Neuronal stem cell (in vitro differentiated cells): ENCODE data around the gene ZNF26.

Experiments used
- DNase-seq: peaks from one replicate; pipeline ENCODE4 v3.0.0-alpha.2; 2013; ENCODE audit warnings: low spot score
- H2AFZ ChIP-seq: one replicate; pipeline ENCODE4 v1.6.1; 2013; ENCODE audit warnings: mild to moderate bottlenecking, low read length, inconsistent platforms
- H2AK5ac ChIP-seq: 2 replicates; pipeline ENCODE4 v1.6.1; 2013; ENCODE audit warnings: low read depth, mild to moderate bottlenecking, inconsistent platforms, low read length, moderate library complexity, mixed read lengths
- H2BK120ac ChIP-seq: 2 replicates; pipeline ENCODE4 v1.6.1; 2013; ENCODE audit warnings: low read depth, mild to moderate bottlenecking, inconsistent platforms, low read length, moderate library complexity, mixed read lengths
- H2BK12ac ChIP-seq: one replicate; pipeline ENCODE4 v1.6.1; 2013; ENCODE audit warnings: low read length, inconsistent platforms
- H2BK15ac ChIP-seq: 2 replicates; pipeline ENCODE4 v1.6.1; 2013; ENCODE audit warnings: mild to moderate bottlenecking, low read length, inconsistent platforms, mixed read lengths
- H2BK5ac ChIP-seq: one replicate; pipeline ENCODE4 v1.6.1; 2013; ENCODE audit warnings: inconsistent platforms, mild to moderate bottlenecking, low read length, moderate library complexity
- H3K14ac ChIP-seq: one replicate; pipeline ENCODE4 v1.6.1; 2013; ENCODE audit warnings: low read length, inconsistent platforms
- H3K18ac ChIP-seq: 2 replicates; pipeline ENCODE4 v1.6.1; 2013; ENCODE audit warnings: low read length, inconsistent platforms
- H3K23ac ChIP-seq: 2 replicates; pipeline ENCODE4 v1.6.1; 2013; ENCODE audit warnings: low read depth, mild to moderate bottlenecking, mixed read lengths, low read length, inconsistent platforms; ENCODE audit not compliant: poor library complexity
- H3K27ac ChIP-seq: replicated peaks from 3 replicates; pipeline ENCODE4 v1.5.1; 2013; ENCODE audit warnings: low read length, inconsistent platforms
- H3K27me3 ChIP-seq, 3 experiments: 2 replicates each; pipeline ENCODE4 v1.6.1; 2013; ENCODE audit warnings: low read length in 3 of 3, mild to moderate bottlenecking in 2 of 3, inconsistent platforms in 1 of 3, low read depth in 1 of 3, mixed read lengths in 1 of 3, moderate library complexity in 1 of 3; ENCODE audit not compliant: control insufficient read depth in 3 of 3, insufficient read depth in 3 of 3
- H3K36me3 ChIP-seq, 2 donors: replicated peaks in 1 of 2; 2 replicates each; pipeline ENCODE4 v1.6.1; 2013; ENCODE audit warnings: low read length in 2 of 2; ENCODE audit not compliant: control insufficient read depth in 2 of 2, insufficient read depth in 2 of 2
- H3K4ac ChIP-seq: 2 replicates; pipeline ENCODE4 v1.6.1; 2013; ENCODE audit warnings: inconsistent platforms, mild to moderate bottlenecking, low read length, moderate library complexity
- H3K4me1 ChIP-seq, 2 donors: 1 replicate in 1 of 2; 2 replicates in 1 of 2; pipeline ENCODE4 v1.6.1; 2013; ENCODE audit warnings: low read length in 2 of 2, low read depth in 1 of 2; ENCODE audit not compliant: control insufficient read depth in 2 of 2, insufficient read depth in 1 of 2
- H3K4me2 ChIP-seq: one replicate; pipeline ENCODE4 v1.6.1; 2013; ENCODE audit warnings: mild to moderate bottlenecking, low read length, inconsistent platforms; ENCODE audit not compliant: insufficient read depth, poor library complexity, severe bottlenecking
- H3K4me3 ChIP-seq, 2 donors: 2 replicates each; pipeline ENCODE4 v1.5.1; 2013; ENCODE audit warnings: low read length in 2 of 2, mild to moderate bottlenecking in 2 of 2, inconsistent platforms in 1 of 2, moderate library complexity in 1 of 2
- H3K79me1 ChIP-seq: one replicate; pipeline ENCODE4 v1.6.1; 2013; ENCODE audit warnings: low read depth, mild to moderate bottlenecking, inconsistent platforms, low read length, moderate library complexity
- H3K9ac ChIP-seq: one replicate; pipeline ENCODE4 v1.6.1; 2013; ENCODE audit warnings: mild to moderate bottlenecking, low read depth, low read length, inconsistent platforms; ENCODE audit not compliant: poor library complexity
- H3K9me3 ChIP-seq, 2 donors: replicated peaks in 1 of 2; 2 replicates each; pipeline versions ENCODE3 to v1.6.1; 2013; ENCODE audit warnings: low read length in 2 of 2, mild to moderate bottlenecking in 2 of 2, inconsistent platforms in 1 of 2, low read depth in 1 of 2, mixed read lengths in 1 of 2, moderate library complexity in 1 of 2; ENCODE audit not compliant: control insufficient read depth in 2 of 2, insufficient read depth in 1 of 2
- H4K8ac ChIP-seq: one replicate; pipeline ENCODE4 v1.6.1; 2013; ENCODE audit warnings: low read depth, mild to moderate bottlenecking, inconsistent platforms, low read length, moderate library complexity
- H4K91ac ChIP-seq: one replicate; pipeline ENCODE4 v1.6.1; 2013; ENCODE audit warnings: low read length, low read depth, mild to moderate bottlenecking, inconsistent platforms; ENCODE audit not compliant: poor library complexity
- WGBS, 2 donors: extraction: QIAGEN DNeasy Blood & Tissue Kit; methylation state at CpG; one replicate each; pipeline ENCODE4 v1.1.7; 2013; ENCODE audit warnings: missing lambda C conversion rate in 2 of 2, mixed read lengths in 1 of 2; ENCODE audit not compliant: insufficient read length in 2 of 2, insufficient replicate concordance in 1 of 2; ENCODE audit errors: extremely low coverage in 2 of 2; 5-methylcytosine and 5-hydroxymethylcytosine counted together

The ZNF26 gene

DNA sequence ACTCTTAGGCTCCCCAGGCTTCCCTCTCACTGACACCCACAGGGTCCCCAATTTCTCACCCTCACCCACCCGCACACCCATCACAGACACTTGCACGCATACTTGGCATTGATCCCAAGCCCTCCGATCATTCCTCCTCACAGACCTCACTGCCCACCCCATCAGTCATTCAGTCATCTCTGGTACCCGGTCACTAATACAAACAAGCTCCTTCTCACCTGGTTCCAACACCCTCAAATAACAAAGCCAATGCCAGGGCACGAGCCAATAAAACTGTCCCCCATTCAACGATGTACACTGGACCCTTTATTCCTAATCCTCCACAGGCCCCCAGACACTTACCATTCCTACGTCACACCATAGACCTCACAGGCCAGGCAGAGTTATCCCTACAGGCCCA lies 32.4 kb upstream of the ZNF26 start:
- Histone ChIP-seq H3K4me3 (no peak overlapping the region), H3K4me2 (no peak overlapping the region), H3K27me3 (no peaks in the 10 kb centered on the region), H3K9ac (no peak overlapping the region), H3K18ac (no peak overlapping the region), H2BK15ac (no peak overlapping the region), H3K9me3 (peaks cover 38 to 71% of the 10 kb centered on the region in 2 donors), H3K4ac (no peak overlapping the region), H2BK12ac (no peak overlapping the region), H2AFZ (no peak overlapping the region), H2BK5ac (no peak overlapping the region), H3K36me3 (peaks cover 12 to 16% of the 10 kb centered on the region in 2 donors), H3K23ac (no peak overlapping the region), H2AK5ac (no peak overlapping the region), H4K91ac (no peak overlapping the region), H4K8ac (no peak overlapping the region), H3K79me1 (peaks cover 14% of the 10 kb centered on the region), H3K4me1 (peaks cover 0 to 6% of the 10 kb centered on the region in 2 donors), H2BK120ac (no peak overlapping the region), H3K14ac (no peak overlapping the region), H3K27ac (no peak overlapping the region)
- DNase-seq = no peak
- no CpG with 5 or more reads among the region's 7 CpGs for WGBS, 2 donors

DNA sequence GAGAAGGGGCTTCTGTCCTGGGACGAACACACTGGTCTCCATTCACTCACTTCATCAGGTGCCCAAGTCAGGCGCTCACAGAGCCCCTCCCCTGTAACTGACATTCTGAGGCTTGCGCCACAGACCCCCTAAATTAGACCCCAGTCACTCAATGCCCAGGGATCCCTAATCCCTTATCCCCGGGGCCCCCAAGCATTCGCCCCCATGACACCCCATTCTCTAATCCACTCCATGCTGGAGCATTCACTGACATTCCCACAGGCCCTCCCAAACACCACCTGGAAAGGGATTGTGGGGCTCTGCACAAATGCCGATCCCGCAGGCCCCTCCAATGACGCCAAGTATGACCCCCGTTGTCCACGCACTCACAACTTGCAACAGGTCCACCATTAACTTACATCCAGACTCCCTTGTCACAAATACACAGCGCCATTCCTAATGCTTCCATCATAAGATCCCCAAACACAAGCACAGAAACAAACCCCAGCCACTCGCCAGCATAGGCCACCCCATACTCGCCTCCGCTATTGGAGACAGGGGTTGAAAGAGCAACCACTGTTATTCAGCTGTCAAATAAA lies 31.6 kb upstream of the ZNF26 start:
- H3K4me3 ChIP-seq = peak overlapping the region in 1 of 2 donors; percentile 60
- peaks cover 12% of the 10 kb centered on the region for H3K79me1 ChIP-seq
- no peak overlapping the region for H3K23ac ChIP-seq
- H3K36me3 ChIP-seq = peaks cover 8 to 12% of the 10 kb centered on the region in 2 donors
- no peak overlapping the region for H2AFZ ChIP-seq
- H4K8ac ChIP-seq = no peak overlapping the region
- no peaks in the 10 kb centered on the region for H3K27me3 ChIP-seq
- H3K18ac ChIP-seq = no peak overlapping the region
- peaks cover 36 to 64% of the 10 kb centered on the region in 2 donors for H3K9me3 ChIP-seq
- H3K4ac ChIP-seq = no peak overlapping the region
- no peak overlapping the region for H2BK120ac ChIP-seq
- H3K4me2 ChIP-seq = peak overlapping the region; percentile 75
- peak overlapping the region; percentile 42 for H2BK5ac ChIP-seq
- no peak overlapping the region for H2BK12ac ChIP-seq
- peaks cover 0 to 6% of the 10 kb centered on the region in 2 donors for H3K4me1 ChIP-seq
- no peak overlapping the region for H2BK15ac ChIP-seq
- no peak overlapping the region for H3K27ac ChIP-seq
- no peak for DNase-seq
- H3K9ac ChIP-seq = no peak overlapping the region
- H3K14ac ChIP-seq = no peak overlapping the region
- H2AK5ac ChIP-seq = no peak overlapping the region
- H4K91ac ChIP-seq = no peak overlapping the region
- no CpG with 5 or more reads among the region's 14 CpGs for WGBS, 2 donors

DNA sequence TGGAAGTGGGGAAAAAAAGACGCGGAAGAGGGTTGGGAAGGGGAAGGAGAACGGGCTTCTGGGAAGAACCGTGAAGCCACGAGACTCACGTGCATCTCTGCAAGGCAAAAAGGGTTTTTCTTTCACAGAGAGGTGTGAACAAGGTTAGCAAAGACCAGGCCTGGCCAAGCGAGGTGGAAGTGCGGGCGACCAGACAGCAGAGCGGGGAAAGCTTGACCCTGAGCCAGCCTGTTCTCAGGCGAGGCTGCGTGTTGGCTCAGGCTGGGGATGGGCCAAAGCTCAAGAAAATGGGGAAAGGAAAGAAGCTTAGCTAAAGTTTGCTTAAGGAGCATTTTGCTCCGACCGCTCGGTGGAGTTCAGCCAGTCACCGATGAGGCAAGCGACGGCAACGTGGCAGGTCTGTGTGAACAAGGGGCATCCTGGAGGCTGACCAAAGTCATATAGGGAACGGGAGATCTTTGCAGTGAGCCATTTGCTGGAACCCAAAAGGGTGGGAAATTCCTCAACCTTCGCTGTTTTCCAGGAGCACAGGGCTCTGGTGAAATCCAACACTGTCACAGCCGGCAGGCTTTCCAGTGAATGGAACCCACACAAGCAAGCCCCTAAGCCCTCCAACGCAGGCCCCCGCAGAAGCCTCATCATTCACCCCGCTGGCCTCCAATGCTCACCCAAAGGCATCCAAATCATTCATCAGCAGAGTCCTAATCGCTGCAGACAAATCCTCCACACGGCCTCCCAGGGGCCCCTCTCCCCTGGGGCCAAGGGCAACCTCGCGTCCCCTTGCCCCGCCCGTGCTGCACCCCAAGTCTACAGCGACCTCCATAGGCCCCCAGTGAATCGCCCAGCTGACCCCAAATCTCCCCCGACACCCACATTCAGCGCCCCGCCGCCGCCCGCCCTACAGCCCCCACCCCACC lies 30.8 kb upstream of the ZNF26 start:
- peak overlapping the region; percentile 60 for H3K27ac ChIP-seq
- H3K9me3 ChIP-seq = peaks cover 29 to 57% of the 10 kb centered on the region in 2 donors
- H2BK12ac ChIP-seq = no peak overlapping the region
- no peak overlapping the region for H3K23ac ChIP-seq
- no peak overlapping the region for H2BK15ac ChIP-seq
- 100% methylated on average over 2 of the region's 39 CpGs; no CpG with 5 or more reads in 1 of the 2 donors for WGBS, 2 donors
- H3K4me1 ChIP-seq = peaks cover 0 to 6% of the 10 kb centered on the region in 2 donors
- H3K9ac ChIP-seq = peak overlapping the region; percentile 85
- no peak overlapping the region for H3K4ac ChIP-seq
- H3K4me3 ChIP-seq = peak overlapping the region; percentile 60 to 92
- no peak overlapping the region for H2BK120ac ChIP-seq
- peak overlapping the region; percentile 42 for H2BK5ac ChIP-seq
- H3K14ac ChIP-seq = peak overlapping the region; percentile 1
- H2AK5ac ChIP-seq = peak overlapping the region; percentile 56
- no peaks in the 10 kb centered on the region for H3K27me3 ChIP-seq
- peak; percentile 33 for DNase-seq
- H4K91ac ChIP-seq = peak overlapping the region; percentile 64
- H3K4me2 ChIP-seq = peak overlapping the region; percentile 75
- peaks cover 2 to 10% of the 10 kb centered on the region in 2 donors for H3K36me3 ChIP-seq
- peaks cover 12% of the 10 kb centered on the region for H3K79me1 ChIP-seq
- no peak overlapping the region for H4K8ac ChIP-seq
- peak overlapping the region; percentile 99 for H2AFZ ChIP-seq
- H3K18ac ChIP-seq = peak overlapping the region; percentile 24
